PFSK-1 (cell line): ENCODE results near the gene EID1.

Experiments
- FOXP2 ChIP-seq: optimal IDR thresholded peaks from 2 replicates; pipeline ENCODE3; 2011; ENCODE audit warnings: borderline replicate concordance, control low read depth, inconsistent platforms; ENCODE audit not compliant: insufficient read depth; ENCODE audit errors: extremely low read length, extremely low read depth
- POLR2AphosphoS5 ChIP-seq: IDR thresholded peaks from 2 replicates; pipeline ENCODE4 v1.6.1; 2012; ENCODE audit warnings: low read depth, mild to moderate bottlenecking, control low read depth, low read length, moderate library complexity
- SIN3A ChIP-seq: IDR thresholded peaks from 2 replicates; pipeline ENCODE4 v1.6.1; 2012; ENCODE audit warnings: mild to moderate bottlenecking, low read length, moderate library complexity, borderline replicate concordance; ENCODE audit not compliant: insufficient read depth
- TAF1 ChIP-seq: IDR thresholded peaks from 2 replicates; pipeline ENCODE4 v1.6.1; 2012; ENCODE audit warnings: low read length, control low read depth, borderline replicate concordance; ENCODE audit not compliant: insufficient read depth
- TF ChIP-seq, protein P1 (sequence below), 2 experiments: IDR thresholded peaks; 2 replicates each; pipeline versions ENCODE4 v1.6.1 to v1.8.0; 2011 to 2012; ENCODE audit warnings: low read depth in 2 of 2, low read length in 2 of 2, control low read depth in 1 of 2, inconsistent platforms in 1 of 2, mild to moderate bottlenecking in 1 of 2, moderate library complexity in 1 of 2; ENCODE audit not compliant: insufficient read depth in 1 of 2

EID1 gene

DNA sequence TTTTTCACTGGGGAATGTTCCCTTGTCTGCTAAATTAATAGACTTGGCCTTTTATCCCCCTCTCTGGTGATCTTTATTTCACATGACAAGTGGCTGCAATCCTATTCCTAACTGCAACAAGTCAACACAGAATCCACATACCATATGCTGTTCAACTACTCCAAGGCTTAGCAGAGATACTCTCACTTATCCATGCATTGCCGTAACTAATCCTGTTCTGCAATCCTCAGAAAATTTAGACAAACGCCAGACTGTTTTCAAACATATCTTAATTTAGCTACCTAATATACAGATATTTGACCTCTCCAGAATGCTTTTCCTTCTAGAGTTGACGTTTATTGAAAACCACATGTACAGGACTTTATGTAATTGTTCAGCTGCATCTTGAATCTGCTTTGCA, 37.9 kb downstream of the EID1 start:
- TF ChIP-seq FOXP2: no peak
- TF ChIP-seq, protein P1, sequence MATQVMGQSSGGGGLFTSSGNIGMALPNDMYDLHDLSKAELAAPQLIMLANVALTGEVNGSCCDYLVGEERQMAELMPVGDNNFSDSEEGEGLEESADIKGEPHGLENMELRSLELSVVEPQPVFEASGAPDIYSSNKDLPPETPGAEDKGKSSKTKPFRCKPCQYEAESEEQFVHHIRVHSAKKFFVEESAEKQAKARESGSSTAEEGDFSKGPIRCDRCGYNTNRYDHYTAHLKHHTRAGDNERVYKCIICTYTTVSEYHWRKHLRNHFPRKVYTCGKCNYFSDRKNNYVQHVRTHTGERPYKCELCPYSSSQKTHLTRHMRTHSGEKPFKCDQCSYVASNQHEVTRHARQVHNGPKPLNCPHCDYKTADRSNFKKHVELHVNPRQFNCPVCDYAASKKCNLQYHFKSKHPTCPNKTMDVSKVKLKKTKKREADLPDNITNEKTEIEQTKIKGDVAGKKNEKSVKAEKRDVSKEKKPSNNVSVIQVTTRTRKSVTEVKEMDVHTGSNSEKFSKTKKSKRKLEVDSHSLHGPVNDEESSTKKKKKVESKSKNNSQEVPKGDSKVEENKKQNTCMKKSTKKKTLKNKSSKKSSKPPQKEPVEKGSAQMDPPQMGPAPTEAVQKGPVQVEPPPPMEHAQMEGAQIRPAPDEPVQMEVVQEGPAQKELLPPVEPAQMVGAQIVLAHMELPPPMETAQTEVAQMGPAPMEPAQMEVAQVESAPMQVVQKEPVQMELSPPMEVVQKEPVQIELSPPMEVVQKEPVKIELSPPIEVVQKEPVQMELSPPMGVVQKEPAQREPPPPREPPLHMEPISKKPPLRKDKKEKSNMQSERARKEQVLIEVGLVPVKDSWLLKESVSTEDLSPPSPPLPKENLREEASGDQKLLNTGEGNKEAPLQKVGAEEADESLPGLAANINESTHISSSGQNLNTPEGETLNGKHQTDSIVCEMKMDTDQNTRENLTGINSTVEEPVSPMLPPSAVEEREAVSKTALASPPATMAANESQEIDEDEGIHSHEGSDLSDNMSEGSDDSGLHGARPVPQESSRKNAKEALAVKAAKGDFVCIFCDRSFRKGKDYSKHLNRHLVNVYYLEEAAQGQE (IDR thresholded peaks at IDR 0.05; ENCODE audit: insufficient read depth in 1 of 2, low read depth in 2 of 2, low read length in 2 of 2): no peak

- TF ChIP-seq TAF1 (no peak), FOXP2 (no peak), POLR2AphosphoS5 (no peak), SIN3A (no peak)
- TF ChIP-seq, protein P1 (IDR thresholded peaks at IDR 0.05; ENCODE audit: insufficient read depth in 1 of 2, low read depth in 2 of 2, low read length in 2 of 2): no peak
Observed at GRCh38 chr15:48916721-48917120, 38.8 kb downstream of the EID1 start.

- TF ChIP-seq FOXP2: no peak
- no peak for TF ChIP-seq TAF1
- no peak for TF ChIP-seq POLR2AphosphoS5
- TF ChIP-seq, protein P1 (IDR thresholded peaks at IDR 0.05; ENCODE audit: insufficient read depth in 1 of 2, low read depth in 2 of 2, low read length in 2 of 2): no peak
- no peak for TF ChIP-seq SIN3A
Observed at GRCh38 chr15:48922046-48922445, 44.1 kb downstream of the EID1 start.

DNA sequence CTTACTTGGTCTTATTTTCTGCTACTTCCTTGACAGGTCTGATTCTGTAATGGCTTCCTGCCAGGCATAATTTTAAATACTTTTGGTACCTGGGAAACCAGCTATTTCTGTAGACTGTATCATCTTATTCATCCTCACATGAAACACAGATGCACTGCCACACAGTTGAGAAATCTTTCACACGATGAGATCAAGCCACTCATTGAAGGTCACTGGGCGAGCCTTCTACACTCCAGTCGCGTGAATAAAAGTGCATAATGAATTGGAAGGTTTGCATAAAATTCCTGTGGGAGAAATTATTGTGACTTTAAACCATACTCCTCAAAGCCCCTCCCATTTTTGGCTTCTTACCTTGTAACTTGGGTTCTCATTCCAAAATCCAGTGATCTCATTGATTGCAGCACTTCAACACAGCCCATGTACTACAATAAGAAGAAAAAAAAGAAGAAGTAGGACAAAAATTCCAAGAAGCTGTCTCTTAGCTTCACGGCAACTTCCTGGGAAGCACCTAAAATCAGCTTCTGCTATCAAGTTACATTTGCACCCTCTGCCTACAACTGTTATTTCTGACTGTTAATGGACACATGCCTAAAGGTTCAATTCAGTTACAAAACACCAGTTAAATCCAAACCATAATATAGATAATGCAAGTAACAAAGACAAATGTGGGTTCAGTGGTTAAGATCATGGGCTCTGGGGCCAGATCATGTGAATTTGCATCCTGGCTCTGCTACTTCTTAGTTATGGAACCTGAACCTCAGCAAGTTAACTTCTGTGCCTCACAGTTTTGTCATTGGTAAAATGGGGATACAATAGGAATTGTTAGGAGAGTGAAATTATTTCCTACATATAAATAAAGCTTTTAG, 46.8 kb downstream of the EID1 start:
- TF ChIP-seq FOXP2 (no peak), POLR2AphosphoS5 (no peak), TAF1 (no peak), SIN3A (no peak)
- TF ChIP-seq, protein P1 (IDR thresholded peaks at IDR 0.05; ENCODE audit: insufficient read depth in 1 of 2, low read depth in 2 of 2, low read length in 2 of 2): no peak
